ENCODE results near the gene TUT1. TPM values are rescaled to one million over a fixed set of nuclear protein-coding genes. Genes with fewer than 3 reads are reported as not detected.
A peak's percentile ranks its signal among the peaks of the same experiment; 100 is the strongest.
"Not testable (repeated sequence)": the region's sequence is repeated elsewhere in the genome, so short reads cannot be mapped to it uniquely, and the experiment has no call there.

The TUT1 gene, protein sequence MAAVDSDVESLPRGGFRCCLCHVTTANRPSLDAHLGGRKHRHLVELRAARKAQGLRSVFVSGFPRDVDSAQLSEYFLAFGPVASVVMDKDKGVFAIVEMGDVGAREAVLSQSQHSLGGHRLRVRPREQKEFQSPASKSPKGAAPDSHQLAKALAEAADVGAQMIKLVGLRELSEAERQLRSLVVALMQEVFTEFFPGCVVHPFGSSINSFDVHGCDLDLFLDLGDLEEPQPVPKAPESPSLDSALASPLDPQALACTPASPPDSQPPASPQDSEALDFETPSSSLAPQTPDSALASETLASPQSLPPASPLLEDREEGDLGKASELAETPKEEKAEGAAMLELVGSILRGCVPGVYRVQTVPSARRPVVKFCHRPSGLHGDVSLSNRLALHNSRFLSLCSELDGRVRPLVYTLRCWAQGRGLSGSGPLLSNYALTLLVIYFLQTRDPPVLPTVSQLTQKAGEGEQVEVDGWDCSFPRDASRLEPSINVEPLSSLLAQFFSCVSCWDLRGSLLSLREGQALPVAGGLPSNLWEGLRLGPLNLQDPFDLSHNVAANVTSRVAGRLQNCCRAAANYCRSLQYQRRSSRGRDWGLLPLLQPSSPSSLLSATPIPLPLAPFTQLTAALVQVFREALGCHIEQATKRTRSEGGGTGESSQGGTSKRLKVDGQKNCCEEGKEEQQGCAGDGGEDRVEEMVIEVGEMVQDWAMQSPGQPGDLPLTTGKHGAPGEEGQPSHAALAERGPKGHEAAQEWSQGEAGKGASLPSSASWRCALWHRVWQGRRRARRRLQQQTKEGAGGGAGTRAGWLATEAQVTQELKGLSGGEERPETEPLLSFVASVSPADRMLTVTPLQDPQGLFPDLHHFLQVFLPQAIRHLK
- 10 to 100 TPM; 24.1 to 26.0 TPM for total RNA-seq

DNA sequence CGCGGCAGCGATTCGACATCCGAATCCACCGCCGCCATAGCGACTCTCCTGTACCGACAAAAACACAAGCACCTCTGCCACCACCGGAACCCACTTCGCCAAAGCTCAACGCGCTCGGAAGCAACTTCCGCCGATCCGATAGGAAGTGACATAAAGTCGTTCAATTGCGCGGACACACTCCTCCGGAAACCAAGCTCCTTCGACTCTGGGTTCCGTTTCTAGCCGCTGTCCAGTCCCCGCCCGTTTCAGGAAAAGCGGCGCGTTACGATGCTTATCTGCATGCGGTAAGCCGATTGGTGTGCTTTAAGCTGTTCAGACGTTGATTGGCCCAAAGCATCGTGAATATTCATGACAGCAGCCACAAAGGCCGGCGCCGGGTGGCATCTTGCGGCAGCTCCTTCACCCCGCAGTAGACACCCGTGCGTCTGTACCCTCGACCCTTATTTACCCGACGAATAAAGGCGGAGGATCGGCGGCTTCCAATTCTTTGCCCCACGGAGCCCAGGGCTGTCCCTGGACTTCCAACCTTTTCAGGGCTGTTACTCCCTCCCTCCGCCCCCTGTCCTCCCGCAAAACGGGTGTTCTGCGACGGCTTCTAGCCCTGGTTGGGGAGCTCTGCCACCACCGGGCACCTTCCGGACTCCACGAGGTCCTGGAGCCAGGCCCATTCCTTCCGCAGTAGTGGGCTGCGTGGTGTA lies at the start of gene TUT1:
Gene TUT1, minus strand, starts transcription at position 76 of the 698 bp plus-strand sequence. Its CDS starts 38 bp downstream, at position 38.
- peak; percentile 98 for DNase-seq
- Mint-ChIP-seq H3K4me1 (peaks cover 58% of the 10 kb centered on the region), H3K4me3 (peak within 1 kb of the TSS; percentile 97), H3K36me3 (ENCODE audit: low read depth) (peaks cover 48% of the 10 kb centered on the region), H3K27ac (peak within 1 kb of the TSS; percentile 95), H3K27me3 (no peaks in the 10 kb centered on the region), H3K9me3 (no peaks in the 10 kb centered on the region)
- ChIA-PET CTCF (interaction anchor here (0.6 to 4.5 kb wide), 38 partner anchors 9 to 241 kb away, joined by 3 to 25 read pairs (median 4); partner anchors contain the start of genes B3GAT3, C11orf98, CSKMT and HNRNPUL2), POLR2A (interaction anchor here (0.6 to 2.5 kb wide), 16 partner anchors 8 to 250 kb away, joined by 3 to 18 read pairs (median 6); partner anchors contain the start of genes B3GAT3, C11orf98, CSKMT and EEF1G)

DNA sequence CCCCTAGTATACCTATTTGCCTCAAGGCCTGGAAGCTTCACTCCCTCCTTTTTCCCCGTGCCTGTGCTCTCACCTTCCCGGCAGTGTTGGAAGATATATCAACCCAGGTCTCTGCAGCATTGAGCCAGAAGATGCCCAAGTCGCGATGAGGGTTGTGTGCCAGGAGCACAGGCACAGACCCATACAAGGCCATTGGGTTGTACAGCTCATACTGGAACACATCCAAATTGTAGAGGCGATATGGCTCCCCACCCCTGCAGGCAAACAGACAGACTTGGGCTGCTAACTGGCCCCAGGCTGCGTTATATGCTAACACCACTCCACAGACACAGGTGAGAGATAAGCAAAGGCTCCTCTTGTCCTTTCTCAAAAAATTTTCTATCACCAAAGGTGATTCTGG lies 41.2 kb upstream of the TUT1 start:
- ChIA-PET POLR2A (interaction anchor here (0.5 to 0.6 kb wide), 2 partner anchors 8 to 63 kb away, joined by 3 read pairs; no protein-coding TSS in a partner anchor), CTCF (interaction anchor here (2.7 kb wide), 1 partner anchor 10 kb away, joined by 12 read pairs; the partner anchor contains the start of gene B3GAT3)
- H3K27ac Mint-ChIP-seq, result peak overlapping the region; percentile 69
- no peaks in the 10 kb centered on the region for H3K27me3 Mint-ChIP-seq
- H3K9me3 Mint-ChIP-seq, result no peaks in the 10 kb centered on the region
- H3K36me3 Mint-ChIP-seq (ENCODE audit: low read depth), result peaks cover 64% of the 10 kb centered on the region
- H3K4me1 Mint-ChIP-seq, result peaks cover 22% of the 10 kb centered on the region
- DNase-seq, result no peak
- H3K4me3 Mint-ChIP-seq, result no peak overlapping the region

DNA sequence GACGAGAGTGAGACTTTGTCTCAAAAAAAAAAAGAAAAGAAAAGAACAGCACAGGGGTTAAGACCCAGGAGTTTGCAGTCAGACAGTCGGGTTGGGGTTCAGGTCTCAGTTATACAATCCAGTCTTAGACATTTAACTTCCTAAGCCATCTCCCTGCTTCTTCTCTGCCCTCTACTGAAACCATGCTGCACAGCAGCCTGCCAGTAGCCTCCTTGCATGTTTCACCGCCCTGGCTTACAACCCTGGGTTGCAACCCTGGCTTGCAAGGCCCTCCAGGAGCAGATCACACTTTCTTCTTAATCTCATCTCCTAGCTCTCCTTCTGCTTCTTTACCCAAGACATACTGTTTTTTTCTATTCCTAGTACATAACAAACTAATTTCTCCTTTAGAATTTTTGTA lies 36.4 kb upstream of the TUT1 start:
- POLR2A ChIA-PET, result no interaction called here
- no peak overlapping the region for H3K4me3 Mint-ChIP-seq
- H3K27ac Mint-ChIP-seq, result peak overlapping the region; percentile 27
- DNase-seq, result no peak
- H3K27me3 Mint-ChIP-seq, result no peaks in the 10 kb centered on the region
- no peaks in the 10 kb centered on the region for H3K9me3 Mint-ChIP-seq
- peaks cover 2% of the 10 kb centered on the region for H3K4me1 Mint-ChIP-seq
- CTCF ChIA-PET, result interaction anchor here (0.8 to 2.6 kb wide), 3 partner anchors 12 to 53 kb away, joined by 3 to 14 read pairs (median 4); no protein-coding TSS in a partner anchor
- peaks cover 58% of the 10 kb centered on the region for H3K36me3 Mint-ChIP-seq (ENCODE audit: low read depth)

DNA sequence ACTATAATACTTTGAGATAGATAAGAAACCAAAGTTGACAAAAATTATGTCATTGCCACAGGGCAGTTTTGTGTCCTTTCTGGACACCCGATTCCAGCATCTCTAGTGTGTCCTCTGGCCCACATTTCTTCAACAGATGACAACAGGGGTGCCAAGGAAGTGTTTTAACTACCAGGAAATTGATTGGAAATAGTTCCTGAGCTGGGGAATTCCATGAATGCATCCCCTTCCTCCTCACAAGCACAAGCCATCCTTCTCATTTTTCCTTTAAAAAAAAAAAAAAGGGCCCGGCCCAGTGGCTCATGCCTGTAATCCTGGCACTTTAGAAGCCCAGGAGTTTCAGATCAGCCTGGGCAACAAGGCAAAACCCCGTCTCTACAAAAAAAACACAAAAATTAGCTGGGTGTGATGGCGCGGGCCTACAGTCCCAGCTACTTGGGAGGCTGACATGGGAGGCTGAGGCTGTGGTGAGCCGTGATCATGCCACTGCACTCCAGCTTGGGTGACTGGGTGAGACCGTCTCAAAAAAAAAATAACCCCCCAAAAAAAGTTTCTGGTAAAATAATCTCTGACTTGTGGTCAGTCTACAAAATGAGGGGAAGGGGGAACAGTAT lies 31.3 kb upstream of the TUT1 start:
- peaks cover 41% of the 10 kb centered on the region for H3K36me3 Mint-ChIP-seq (ENCODE audit: low read depth)
- POLR2A ChIA-PET, result interaction anchor here (0.6 to 1.7 kb wide), 2 partner anchors 30 to 31 kb away, joined by 3 to 9 read pairs; partner anchors contain the start of gene TUT1

DNA sequence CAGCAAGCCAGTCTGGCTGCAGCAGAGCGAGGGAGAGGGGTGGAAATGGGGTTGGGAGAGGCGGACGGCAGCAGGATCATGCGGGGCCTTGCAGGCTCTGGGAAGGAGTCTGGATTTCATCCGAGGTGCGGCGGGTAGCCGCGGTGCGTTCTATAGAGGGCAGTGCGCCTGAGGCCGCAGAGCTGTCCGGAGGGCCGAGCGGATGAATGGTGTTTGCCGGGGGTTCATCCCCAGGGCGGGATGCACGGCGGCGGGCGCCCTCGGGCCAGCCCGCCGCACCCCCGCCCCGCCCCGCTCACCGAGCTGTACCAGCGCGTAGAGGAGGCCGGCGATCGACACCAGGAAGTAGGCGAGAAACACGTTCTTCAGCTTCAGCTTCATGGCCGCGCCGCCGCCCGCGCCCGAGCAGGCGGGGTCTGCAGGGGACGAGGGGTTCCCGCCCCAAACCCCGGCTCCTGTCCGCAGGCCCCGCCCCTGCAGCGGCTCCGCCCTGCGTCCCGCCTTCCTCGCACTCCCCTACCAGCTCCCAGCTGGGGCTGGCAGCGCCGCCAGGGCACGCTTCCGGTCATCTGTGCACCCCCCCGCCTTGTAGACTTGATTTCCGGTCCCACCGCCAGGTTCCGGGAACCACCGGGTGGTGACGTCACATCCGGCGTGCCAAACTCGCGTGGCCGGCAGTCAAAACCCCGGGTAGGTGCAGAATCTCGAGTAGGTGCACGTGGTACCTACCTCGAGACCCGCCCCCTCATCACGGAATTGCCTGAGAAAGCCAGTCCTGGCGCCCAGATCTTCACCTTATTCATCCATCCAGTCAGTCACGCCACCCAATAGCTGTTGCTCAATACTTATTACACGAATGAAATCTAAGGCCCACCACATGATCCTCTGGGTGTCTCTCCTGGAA lies 30.5 kb upstream of the TUT1 start, which contains the start of gene B3GAT3:
Gene B3GAT3, minus strand, starts transcription at position 420 of the 904 bp plus-strand sequence. Its CDS starts 39 bp downstream, at position 381.
- CTCF ChIA-PET, result interaction anchor here (1.0 to 4.7 kb wide), 14 partner anchors 8 to 164 kb away, joined by 3 to 40 read pairs (median 4); partner anchors contain the start of genes EML3, LBHD1, ROM1 and ZBTB3
- peak within 1 kb of the TSS; percentile 98 for H3K27ac Mint-ChIP-seq
- H3K9me3 Mint-ChIP-seq, result no peaks in the 10 kb centered on the region
- DNase-seq, result peak; percentile 98
- H3K4me3 Mint-ChIP-seq, result peak within 1 kb of the TSS; percentile 85
- H3K27me3 Mint-ChIP-seq, result no peaks in the 10 kb centered on the region
- H3K36me3 Mint-ChIP-seq (ENCODE audit: low read depth), result peaks cover 36% of the 10 kb centered on the region
- POLR2A ChIA-PET, result interaction anchor here (0.6 to 1.7 kb wide), 3 partner anchors 29 to 43 kb away, joined by 3 to 9 read pairs (median 4); partner anchors contain the start of genes C11orf98, CSKMT and TUT1
- H3K4me1 Mint-ChIP-seq, result peaks cover 27% of the 10 kb centered on the region

More for the DNA sequence above, 31.3 kb upstream of the TUT1 start:
- H3K4me3 Mint-ChIP-seq, result peak overlapping the region; percentile 85
- H3K27me3 Mint-ChIP-seq, result no peaks in the 10 kb centered on the region
- H3K4me1 Mint-ChIP-seq, result peaks cover 26% of the 10 kb centered on the region
- H3K27ac Mint-ChIP-seq, result peak overlapping the region; percentile 96
- no peak for DNase-seq
- CTCF ChIA-PET, result interaction anchor here (1.0 to 4.7 kb wide), 12 partner anchors 9 to 198 kb away, joined by 3 to 40 read pairs (median 5); partner anchors contain the start of genes ROM1 and ZBTB3
- H3K9me3 Mint-ChIP-seq, result no peaks in the 10 kb centered on the region

DNA sequence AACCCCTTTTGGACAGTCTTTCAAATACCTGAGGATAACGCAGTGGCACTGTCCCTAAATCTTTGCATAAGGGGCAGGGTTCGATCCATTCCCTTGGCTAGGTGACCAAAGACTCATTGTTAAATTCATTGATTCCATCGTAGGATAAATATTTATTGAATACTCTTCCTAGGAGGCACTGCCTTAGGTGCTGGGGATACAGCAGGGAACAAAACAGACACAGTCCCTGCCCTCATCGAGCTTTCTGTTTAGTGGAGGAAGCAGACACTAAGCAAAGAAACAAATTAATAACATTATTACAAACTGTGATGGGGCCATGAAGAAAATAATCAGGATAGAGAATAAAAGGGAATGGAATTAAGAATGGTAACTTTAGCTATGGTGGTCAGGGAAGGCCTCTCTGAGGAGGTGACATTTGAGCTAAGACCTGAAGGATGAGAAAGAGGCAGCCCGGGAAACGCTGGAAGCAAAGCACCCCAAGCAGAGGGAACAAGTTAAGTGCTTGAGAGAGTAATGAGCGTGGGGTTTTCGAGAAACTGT lies 29.8 kb upstream of the TUT1 start:
- Mint-ChIP-seq H3K4me1 (peaks cover 32% of the 10 kb centered on the region), H3K4me3 (peak overlapping the region; percentile 85), H3K27ac (peak overlapping the region; percentile 98), H3K36me3 (ENCODE audit: low read depth) (peaks cover 36% of the 10 kb centered on the region), H3K9me3 (no peaks in the 10 kb centered on the region), H3K27me3 (no peaks in the 10 kb centered on the region)
- no peak for DNase-seq
- CTCF ChIA-PET, result interaction anchor here (0.6 to 4.7 kb wide), 10 partner anchors 8 to 196 kb away, joined by 3 to 40 read pairs (median 4); partner anchors contain the start of genes EML3, LBHD1 and ROM1
- POLR2A ChIA-PET, result interaction anchor here (0.7 to 1.7 kb wide), 2 partner anchors 30 to 44 kb away, joined by 4 to 9 read pairs; partner anchors contain the start of genes C11orf98, CSKMT and TUT1

DNA sequence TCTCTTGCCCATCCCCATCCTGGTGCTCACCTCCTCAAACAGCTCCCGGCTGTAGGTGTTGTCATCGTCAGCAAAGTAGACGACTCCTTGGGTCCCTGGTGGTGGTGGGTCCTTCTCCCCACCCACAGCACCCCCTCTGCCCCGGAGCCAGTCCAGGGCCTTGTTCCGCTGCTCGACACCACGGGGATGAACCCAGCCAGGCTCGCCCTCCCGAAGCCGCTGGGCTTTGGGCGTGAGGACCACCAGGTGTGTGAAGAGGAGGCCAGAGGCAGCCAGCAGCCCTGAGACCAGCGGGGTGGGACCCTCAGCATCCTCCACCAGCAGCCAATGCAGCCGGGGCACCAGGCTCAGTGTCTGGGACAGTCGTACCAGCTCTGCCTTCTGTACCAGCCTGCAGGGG lies 25.6 kb upstream of the TUT1 start:
- H3K9me3 Mint-ChIP-seq, H3K4me3 Mint-ChIP-seq, POLR2A ChIA-PET, DNase-seq, H3K27me3 Mint-ChIP-seq, H3K27ac Mint-ChIP-seq: not testable (repeated sequence)
- peaks cover 45% of the 10 kb centered on the region for H3K4me1 Mint-ChIP-seq
- H3K36me3 Mint-ChIP-seq (ENCODE audit: low read depth), result peaks cover 37% of the 10 kb centered on the region
- CTCF ChIA-PET, result interaction anchor here (0.8 kb wide), 1 partner anchor 23 kb away, joined by 3 read pairs; no protein-coding TSS in a partner anchor

DNA sequence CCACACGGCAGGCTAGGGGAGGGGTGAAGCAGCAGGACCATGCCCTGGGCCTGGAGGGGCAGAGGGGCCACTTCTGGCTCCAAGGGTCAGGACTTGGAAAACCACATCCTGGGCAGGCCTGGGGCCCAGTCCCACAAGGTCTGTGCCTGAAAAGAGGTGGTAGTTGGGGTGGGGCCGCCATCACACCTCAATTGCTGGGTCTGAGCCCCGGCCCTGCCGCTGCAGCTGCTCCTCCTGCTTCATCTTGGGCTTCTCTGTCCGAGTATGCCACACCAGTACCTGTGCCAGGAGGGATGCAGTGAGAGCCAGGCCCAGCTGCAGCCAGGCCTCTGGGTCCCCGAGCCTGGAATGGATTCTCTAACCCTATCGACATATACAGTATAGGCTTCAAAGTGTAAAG lies 24.2 kb upstream of the TUT1 start:
- ChIA-PET POLR2A (no interaction called here), CTCF (interaction anchor here (0.6 to 1.0 kb wide), 2 partner anchors 11 to 1621 kb away, joined by 3 to 4 read pairs; no protein-coding TSS in a partner anchor)
- Mint-ChIP-seq H3K36me3 (ENCODE audit: low read depth) (peaks cover 34% of the 10 kb centered on the region), H3K27me3 (no peaks in the 10 kb centered on the region), H3K9me3 (no peaks in the 10 kb centered on the region), H3K27ac (peak overlapping the region; percentile 62), H3K4me3 (no peak overlapping the region), H3K4me1 (peaks cover 44% of the 10 kb centered on the region)
- no peak for DNase-seq

DNA sequence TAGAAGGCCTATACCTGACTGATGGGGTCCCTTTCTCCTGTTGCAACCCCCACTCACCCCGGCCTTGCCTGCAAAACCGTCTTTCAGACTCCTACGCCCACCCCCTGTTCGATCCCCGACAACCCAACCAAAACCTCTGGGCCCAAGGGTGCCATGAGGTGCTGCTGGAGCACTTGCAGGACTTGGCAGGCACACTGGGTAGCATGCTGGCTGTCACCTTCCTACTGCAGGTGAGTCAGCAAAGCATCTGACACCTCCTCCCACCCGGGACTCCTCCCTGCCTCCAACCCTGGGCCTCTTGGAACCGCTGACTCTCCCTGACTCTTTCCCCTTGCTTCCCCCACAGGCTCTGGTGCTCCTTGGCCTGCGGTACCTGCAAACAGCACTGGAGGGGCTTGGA lies 23.0 kb upstream of the TUT1 start:
- Mint-ChIP-seq H3K36me3 (ENCODE audit: low read depth) (peaks cover 40% of the 10 kb centered on the region), H3K4me1 (peaks cover 43% of the 10 kb centered on the region), H3K27me3 (no peaks in the 10 kb centered on the region), H3K27ac (peak overlapping the region; percentile 87), H3K9me3 (no peaks in the 10 kb centered on the region), H3K4me3 (peak overlapping the region; percentile 30)
- DNase-seq, result no peak
- ChIA-PET CTCF (interaction anchor here (1.2 to 1.5 kb wide), 2 partner anchors 56 to 267 kb away, joined by 3 read pairs; partner anchors contain the start of gene SLC3A2), POLR2A (no interaction called here)

DNA sequence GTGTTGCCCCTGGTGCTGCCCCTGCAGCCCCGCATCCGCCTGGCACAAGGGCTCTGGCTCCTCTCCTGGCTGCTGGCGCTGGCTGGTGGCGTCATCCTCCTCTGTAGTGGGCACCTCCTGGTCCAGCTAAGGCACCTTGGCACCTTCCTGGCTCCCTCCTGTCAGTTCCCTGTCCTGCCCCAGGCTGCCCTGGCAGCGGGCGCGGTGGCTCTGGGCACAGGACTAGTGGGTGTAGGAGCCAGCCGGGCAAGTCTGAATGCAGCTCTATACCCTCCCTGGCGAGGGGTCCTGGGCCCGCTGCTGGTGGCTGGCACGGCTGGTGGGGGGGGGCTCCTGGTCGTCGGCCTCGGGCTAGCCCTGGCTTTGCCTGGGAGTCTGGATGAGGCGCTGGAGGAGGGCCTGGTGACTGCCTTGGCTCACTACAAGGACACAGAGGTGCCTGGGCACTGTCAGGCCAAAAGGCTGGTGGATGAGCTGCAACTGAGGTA lies 22.0 kb upstream of the TUT1 start:
- peaks cover 47% of the 10 kb centered on the region for H3K4me1 Mint-ChIP-seq

More for the DNA sequence above, 22.0 kb upstream of the TUT1 start:
- POLR2A ChIA-PET, result no interaction called here
- Mint-ChIP-seq H3K9me3 (no peaks in the 10 kb centered on the region), H3K27ac (peak overlapping the region; percentile 87), H3K4me3 (peak overlapping the region; percentile 56), H3K27me3 (no peaks in the 10 kb centered on the region), H3K36me3 (ENCODE audit: low read depth) (peaks cover 40% of the 10 kb centered on the region)
- DNase-seq, result no peak
- CTCF ChIA-PET, result interaction anchor here (0.9 to 1.6 kb wide), 7 partner anchors 8 to 268 kb away, joined by 3 to 5 read pairs (median 3); partner anchors contain the start of genes MTA2 and SLC3A2
